HepG2 (cell line): ENCODE data around the gene ELP5. TPM values are rescaled to one million over a fixed set of nuclear protein-coding genes. Genes with fewer than 3 reads are reported as not detected.

Source experiments
- ATAC-seq: fragments of 200-7000 bp; cut with Tn5 transposase; 3 replicates; pipeline ENCODE4 v1.9.1; 2020; ENCODE audit warnings: mild to moderate bottlenecking, moderate library complexity
- BruUV-seq: library from RNA; stranded (reverse); fragments of 400-500 nt; replicated peaks from 2 replicates; lab custom pipeline; 2021; lab: Mats Ljungman, UMichigan
- CTCF ChIA-PET: fragments of 300-600 bp; formaldehyde crosslinking; extraction: SDS; loops from one replicate; lab custom pipeline; 2021; ENCODE audit warnings: low total read pairs, inconsistent platforms, low intra/inter-chr PET ratio; lab: Yijun Ruan, JAX
- POLR2A ChIA-PET: fragments of 350-600 bp; sonication (Branson Sonifier 250); formaldehyde crosslinking; loops from one replicate; lab custom pipeline; 2020; ENCODE audit warnings: antibody characterized with exemption, inconsistent platforms; lab: Yijun Ruan, JAX
- DNase-seq: peaks from one replicate; pipeline ENCODE4 v3.0.0-alpha.2; 2015; ENCODE audit warnings: low spot score
- FAIRE-seq: peaks from 3 replicates; lab custom pipeline; 2011; peaks lifted over from hg19 to GRCh38; lab: Jason Lieb, UNC
- H2AFZ ChIP-seq: one replicate; pipeline ENCODE4 v1.6.1; 2011; ENCODE audit warnings: low read length, inconsistent platforms
- H3K27ac ChIP-seq: fragments of 300-600 bp; 3 replicates; pipeline ENCODE4 v1.8.0; 2011; ENCODE audit warnings: mixed run types, mild to moderate bottlenecking, mixed read lengths, low read length, inconsistent platforms; ENCODE audit not compliant: insufficient read depth; ENCODE audit errors: extremely low read length
- H3K27me3 ChIP-seq, 2 experiments: fragments of 200-600 bp in 1 of 2; 2 replicates in 1 of 2; 3 replicates in 1 of 2; pipeline versions ENCODE4 v1.6.0 to v1.8.0; 2011; ENCODE audit warnings: low read length in 2 of 2, mild to moderate bottlenecking in 2 of 2, moderate library complexity in 2 of 2, inconsistent platforms in 1 of 2; ENCODE audit not compliant: insufficient read depth in 2 of 2, control insufficient read depth in 1 of 2
- H3K36me3 ChIP-seq, 2 experiments: fragments of 200-600 bp in 1 of 2; replicated peaks in 1 of 2; 2 replicates in 1 of 2; 3 replicates in 1 of 2; pipeline versions ENCODE4 v1.5.1 to v1.8.0; 2011; ENCODE audit warnings: low read length in 2 of 2, inconsistent platforms in 1 of 2; ENCODE audit not compliant: insufficient read depth in 2 of 2, control insufficient read depth in 1 of 2
- H3K4me1 ChIP-seq: 2 replicates; pipeline ENCODE4 v1.5.1; 2012; ENCODE audit warnings: low read length, inconsistent platforms; ENCODE audit not compliant: insufficient read depth
- H3K4me2 ChIP-seq: 2 replicates; pipeline ENCODE4 v1.6.0; 2011; ENCODE audit warnings: low read depth, low read length, inconsistent platforms
- H3K4me3 ChIP-seq, 3 experiments: fragments of 200-600 bp in 1 of 3; sonication (generic), shearing (Covaris generic) in 1 of 3; replicated peaks in 1 of 3; 2 replicates each; pipeline ENCODE4 v1.5.1; 2011 to 2016; ENCODE audit warnings: low read length in 3 of 3, inconsistent platforms in 2 of 3, low read depth in 2 of 3, mild to moderate bottlenecking in 2 of 3, control low read depth in 1 of 3, mixed read lengths in 1 of 3; ENCODE audit not compliant: insufficient read depth in 1 of 3
- H3K79me2 ChIP-seq: one replicate; pipeline ENCODE4 v1.6.1; 2011; ENCODE audit warnings: low read length, inconsistent platforms; ENCODE audit not compliant: insufficient read depth
- H3K9ac ChIP-seq: 2 replicates; pipeline ENCODE4 v1.6.0; 2011; ENCODE audit warnings: mild to moderate bottlenecking, low read depth, low read length, inconsistent platforms; ENCODE audit not compliant: insufficient read depth
- H3K9me3 ChIP-seq: 2 replicates; pipeline ENCODE4 v1.5.1; 2012; ENCODE audit warnings: mild to moderate bottlenecking, low read length
- H4K20me1 ChIP-seq: 2 replicates; pipeline ENCODE4 v1.6.0; 2011; ENCODE audit warnings: inconsistent platforms, mild to moderate bottlenecking, low read length, moderate library complexity; ENCODE audit not compliant: insufficient read depth
- ESRRA ChIP-seq: sonication (generic); formaldehyde crosslinking; IDR thresholded peaks from 2 replicates; pipeline ENCODE4 v1.5.1; 2020; ENCODE audit warnings: mild to moderate bottlenecking, low read depth, missing genetic modification reagents
- HDAC1 ChIP-seq: sonication (generic); formaldehyde crosslinking; IDR thresholded peaks from 2 replicates; pipeline ENCODE4 v1.5.1; 2020; ENCODE audit warnings: mild to moderate bottlenecking, missing genetic modification reagents
- NFKBIZ ChIP-seq: IDR thresholded peaks from 2 replicates; pipeline ENCODE4 v1.6.1; 2018; ENCODE audit warnings: missing genetic modification reagents, missing compliant biosample characterization
- NR0B2 ChIP-seq: sonication (generic); formaldehyde crosslinking; IDR thresholded peaks from 2 replicates; pipeline ENCODE4 v1.4.0; 2020; ENCODE audit warnings: mild to moderate bottlenecking, missing genetic modification reagents
- POGK ChIP-seq: sonication (generic); formaldehyde crosslinking; conservative IDR thresholded peaks from 2 replicates; pipeline ENCODE4 v1.8.0; 2022; ENCODE audit warnings: mild to moderate bottlenecking, moderate library complexity, missing genetic modification reagents
- RERE ChIP-seq: IDR thresholded peaks from 2 replicates; pipeline ENCODE4 v1.6.1; 2016; ENCODE audit warnings: low read depth, missing genetic modification reagents, missing compliant biosample characterization
- RFX3 ChIP-seq: IDR thresholded peaks from 2 replicates; pipeline ENCODE4 v1.6.1; 2016; ENCODE audit warnings: missing biosample characterization, missing genetic modification reagents
- SIN3A ChIP-seq: IDR thresholded peaks from 2 replicates; pipeline ENCODE4 v1.6.1; 2011; ENCODE audit warnings: low read depth, mild to moderate bottlenecking, control low read depth, low read length, borderline replicate concordance
- ZFP36L1 ChIP-seq: sonication (generic); formaldehyde crosslinking; IDR thresholded peaks from 2 replicates; pipeline ENCODE4 v1.8.0; 2022; ENCODE audit warnings: mild to moderate bottlenecking, missing genetic modification reagents, moderate library complexity
- ZNF574 ChIP-seq: sonication (generic); formaldehyde crosslinking; IDR thresholded peaks from 2 replicates; pipeline ENCODE4 v1.4.0; 2020; ENCODE audit warnings: missing genetic modification reagents
- ZNF761 ChIP-seq: sonication (generic); formaldehyde crosslinking; conservative IDR thresholded peaks from 2 replicates; pipeline ENCODE4 v1.4.0; 2020; ENCODE audit warnings: mild to moderate bottlenecking, missing genetic modification reagents
- WGBS: methylation state at CpG from one replicate; pipeline ENCODE4 v1.1.6; 2017; ENCODE audit warnings: low lambda C conversion rate; 5-methylcytosine and 5-hydroxymethylcytosine counted together
- in situ Hi-C: cut with HindIII; loops from 2 replicates; pipeline ENCODE4 v1.10.0; 2017; ENCODE audit warnings: low pct_unique_long_range_greater_than_20kb; ENCODE audit not compliant: extremely low pct_ligation_motif_present
- intact Hi-C: fragments of 100-400 bp; cut with micrococcal nuclease; formaldehyde crosslinking; loops from one replicate; pipeline ENCODE4 v1.10.0; 2022; ENCODE audit not compliant: unreplicated experiment
- polyA plus RNA-seq, 8 experiments: library from polyadenylated mRNA; depleted of rRNA in 3 of 8; stranded (reverse) in 7 of 8; unstranded in 1 of 8; fragments of >200 nt; fragmentation: Illumina TruSeq in 4 of 8; extraction: Trizol in 4 of 8; gene quantifications; 2 replicates each; pipeline versions ENCODE4 v1.2.1 to v1.2.3, GENCODE V29; 2011 to 2016; ENCODE audit warnings: low read depth in 4 of 8, missing spikeins in 1 of 8, mixed read lengths in 1 of 8; ENCODE audit not compliant: insufficient read depth in 1 of 8
- total RNA-seq, 5 experiments: library from RNA; depleted of rRNA; stranded (reverse); fragments of >200 nt; fragmentation: Illumina TruSeq; extraction: Trizol; gene quantifications; 2 replicates each; pipeline ENCODE4 v1.2.3, GENCODE V29; 2016; ENCODE audit warnings: low read depth in 1 of 5

ELP5 gene
- total and polyA plus RNA-seq, 2 of the 13 experiments (the other 11 are each of a cell fraction or from before 2014, with no cell fraction given), result 67.6 to 69.8 TPM

GRCh38 chr17:7214300-7215135, 37.5 kb upstream of the ELP5 start:
- peak overlapping the region; percentile 29 to 68 (median 55) for H3K4me3 ChIP-seq
- H3K4me1 ChIP-seq, result peaks cover 56% of the 10 kb centered on the region
- DNase-seq (peak; percentile 95), ATAC-seq (peak; percentile 88), FAIRE-seq (peak; percentile 76)
- H3K9ac ChIP-seq, result peak overlapping the region; percentile 28
- 2% methylated on average over 32 of the region's 45 CpGs for WGBS
- no peaks in the 10 kb centered on the region for H3K36me3 ChIP-seq
- ChIA-PET CTCF (interaction anchor here (1.9 kb wide), 1 partner anchor 169 kb away, joined by 10 read pairs; no protein-coding TSS in a partner anchor), POLR2A (interaction anchor here (0.8 to 2.9 kb wide), 8 partner anchors 20 to 179 kb away, joined by 3 to 35 read pairs (median 5); partner anchors contain the start of genes ASGR1, ASGR2, DVL2 and SLC16A13)
- BruUV-seq, result no TSS peak
- H4K20me1 ChIP-seq, result no peaks in the 10 kb centered on the region
- H3K27ac ChIP-seq, result peak overlapping the region; percentile 53
- H3K27me3 ChIP-seq, result peaks cover 0 to 4% of the 10 kb centered on the region in 2 experiments; a peak in 2 of 5 replicates
- H3K9me3 ChIP-seq, result no peaks in the 10 kb centered on the region
- no peaks in the 10 kb centered on the region for H3K79me2 ChIP-seq
- in situ Hi-C loops, result loop anchor here (5.0 kb wide), 1 partner anchor 37 kb away; the partner anchor contains the start of gene ASGR1
- intact Hi-C loops, result loop anchor here (5.0 kb wide), 1 partner anchor 37 kb away; the partner anchor contains the start of gene ASGR1
- no peak overlapping the region for H2AFZ ChIP-seq
- peak overlapping the region; percentile 77 for H3K4me2 ChIP-seq
- TF ChIP-seq NFKBIZ (CRISPR knock-in tag), result no peak
- TF ChIP-seq SIN3A, result peak; percentile 19; the same call in 1 of the 2 replicates
- peak; percentile 48; the same call in 1 of the 2 replicates for TF ChIP-seq POGK (CRISPR knock-in tag)
- no peak for TF ChIP-seq NR0B2
- TF ChIP-seq RERE, result no peak
- TF ChIP-seq ZNF761, result peak; percentile 82; the same call in 1 of the 2 replicates
- peak; percentile 86 for TF ChIP-seq RFX3 (CRISPR knock-in tag)
- peak; percentile 59; the same call in 1 of the 2 replicates for TF ChIP-seq ZNF574
- peak; percentile 18; the same call in 1 of the 2 replicates for TF ChIP-seq HDAC1 (CRISPR knock-in tag)
- no peak for TF ChIP-seq ZFP36L1
- TF ChIP-seq ESRRA (CRISPR knock-in tag), result 0 out of 2 replicates have a peak, but pooled peaks have one; percentile 30
